SU-DHL-6 (cell line): ENCODE measurements around the gene LY6G5B.

ENCODE experiments used
- H2AFZ ChIP-seq: fragments of 200-600 bp; sonication (generic); 2 replicates; pipeline ENCODE4 v1.6.1; 2014; ENCODE audit warnings: low read depth, mild to moderate bottlenecking, moderate library complexity, mixed read lengths, antibody characterized with exemption, low read length; ENCODE audit not compliant: severe bottlenecking
- H3F3A ChIP-seq: fragments of 200-600 bp; shearing (Covaris generic); 2 replicates; pipeline ENCODE4 v1.6.0; 2016; ENCODE audit warnings: antibody characterized with exemption, mild to moderate bottlenecking; ENCODE audit not compliant: insufficient read depth
- H3K27ac ChIP-seq: fragments of 200-600 bp; sonication (generic); 2 replicates; pipeline ENCODE4 v1.5.1; 2016; ENCODE audit warnings: low read depth, mild to moderate bottlenecking, low read length, moderate library complexity, mixed read lengths
- H3K27me3 ChIP-seq: fragments of 200-600 bp; sonication (generic), shearing (Covaris generic); 2 replicates; pipeline ENCODE4 v1.6.0; 2014; ENCODE audit warnings: mild to moderate bottlenecking, low read length
- H3K36me3 ChIP-seq: fragments of 200-600 bp; sonication (generic); 2 replicates; pipeline ENCODE4 v1.6.1; 2014; ENCODE audit warnings: mild to moderate bottlenecking, low read length, mixed read lengths
- H3K4me2 ChIP-seq: fragments of 300-600, 200-600 bp; shearing (Covaris generic), sonication (generic); 2 replicates; pipeline ENCODE4 v1.6.0; 2014; ENCODE audit warnings: low read length, low read depth, mild to moderate bottlenecking; ENCODE audit not compliant: poor library complexity, severe bottlenecking
- H3K4me3 ChIP-seq: fragments of 200-600 bp; sonication (generic); 2 replicates; pipeline ENCODE4 v1.5.1; 2014; ENCODE audit warnings: antibody characterized with exemption, low read length, mild to moderate bottlenecking, mixed read lengths; ENCODE audit not compliant: insufficient read depth, poor library complexity, severe bottlenecking
- H3K79me2 ChIP-seq: fragments of 200-600 bp; sonication (generic); 2 replicates; pipeline ENCODE4 v1.6.1; 2014; ENCODE audit warnings: mild to moderate bottlenecking, low read length, moderate library complexity; ENCODE audit not compliant: insufficient read depth
- H3K9ac ChIP-seq: fragments of 200-600 bp; sonication (generic); 2 replicates; pipeline ENCODE4 v1.7.0; 2014; ENCODE audit warnings: mild to moderate bottlenecking, low read length
- H3K9me2 ChIP-seq: fragments of 200-600 bp; sonication (generic); replicated peaks from 2 replicates; pipeline ENCODE4 v1.6.1; 2014; ENCODE audit warnings: low read length; ENCODE audit not compliant: insufficient read depth
- H3K9me3 ChIP-seq: fragments of 200-600 bp; sonication (generic); 2 replicates; pipeline ENCODE4 v1.6.1; 2014; ENCODE audit warnings: low read length, mixed read lengths; ENCODE audit not compliant: insufficient read depth
- H4K20me1 ChIP-seq: fragments of 200-600 bp; sonication (generic); 2 replicates; pipeline ENCODE4 v1.6.1; 2014; ENCODE audit warnings: low read depth, mild to moderate bottlenecking, antibody characterized with exemption, low read length, moderate library complexity, mixed read lengths
- EZH2phosphoT487 ChIP-seq: fragments of 200-600 bp; sonication (generic), shearing (Covaris generic); conservative IDR thresholded peaks from 2 replicates; pipeline ENCODE4 v1.6.1; 2018; ENCODE audit warnings: mild to moderate bottlenecking, antibody characterized with exemption, low read length, moderate library complexity, mixed read lengths
- TF ChIP-seq, protein P1 (sequence below): fragments of 200-600 bp; sonication (generic); IDR thresholded peaks from one replicate; pipeline ENCODE4 v1.5.1; 2017; ENCODE audit warnings: antibody characterized with exemption, mild to moderate bottlenecking, low read length, moderate library complexity; ENCODE audit not compliant: insufficient read depth, poor library complexity, severe bottlenecking

Gene LY6G5B

DNA sequence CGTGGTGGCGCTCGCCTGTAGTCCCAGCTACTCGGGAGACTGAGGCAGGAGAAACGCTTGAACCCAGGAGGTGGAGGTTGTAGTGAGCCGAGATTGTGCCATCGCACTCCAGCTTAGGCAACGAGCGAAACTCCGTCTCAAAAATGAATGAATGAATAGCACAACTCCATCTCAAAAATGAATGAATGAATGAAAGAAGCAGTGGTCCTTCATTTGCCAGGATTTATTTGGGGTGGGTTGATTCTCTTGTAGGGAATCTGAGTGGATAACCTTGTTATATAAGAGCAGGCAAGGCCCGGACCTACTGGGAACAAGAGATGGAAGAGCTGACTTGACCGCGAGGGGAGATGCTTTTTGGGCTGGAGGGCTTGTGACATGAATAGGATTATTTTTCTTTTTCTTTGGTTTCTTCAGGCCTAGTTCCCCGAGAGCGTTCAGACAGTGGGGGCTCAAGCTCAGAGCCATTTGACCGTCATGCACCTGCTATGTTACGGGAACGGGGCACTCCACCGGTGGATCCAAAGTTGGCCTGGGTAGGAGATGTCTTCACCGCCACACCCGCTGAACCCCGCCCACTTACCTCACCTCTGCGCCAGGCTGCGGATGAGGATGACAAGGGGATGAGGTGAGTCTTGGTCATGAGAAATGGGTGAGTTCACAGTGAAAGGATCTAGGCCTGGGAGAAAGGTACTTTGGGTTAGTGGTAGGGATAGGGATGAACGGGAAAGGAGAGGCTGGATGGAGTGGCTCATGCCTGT lies 39.4 kb upstream of the LY6G5B start:
- Histone ChIP-seq H3K79me2 (peaks cover 20% of the 10 kb centered on the region), H3F3A (peaks cover 21% of the 10 kb centered on the region; the same call in 1 of the 2 replicates), H3K36me3 (peaks cover 65% of the 10 kb centered on the region), H2AFZ (no peak overlapping the region), H3K9me3 (no peaks in the 10 kb centered on the region), H3K4me2 (no peak overlapping the region), H4K20me1 (no peaks in the 10 kb centered on the region; the same call in 1 of the 2 replicates), H3K27ac (no peak overlapping the region), H3K9ac (no peak overlapping the region), H3K27me3 (no peaks in the 10 kb centered on the region), H3K4me3 (no peak overlapping the region), H3K9me2 (no peaks in the 10 kb centered on the region)
- TF ChIP-seq EZH2phosphoT487, result no peak
- TF ChIP-seq, protein P1, sequence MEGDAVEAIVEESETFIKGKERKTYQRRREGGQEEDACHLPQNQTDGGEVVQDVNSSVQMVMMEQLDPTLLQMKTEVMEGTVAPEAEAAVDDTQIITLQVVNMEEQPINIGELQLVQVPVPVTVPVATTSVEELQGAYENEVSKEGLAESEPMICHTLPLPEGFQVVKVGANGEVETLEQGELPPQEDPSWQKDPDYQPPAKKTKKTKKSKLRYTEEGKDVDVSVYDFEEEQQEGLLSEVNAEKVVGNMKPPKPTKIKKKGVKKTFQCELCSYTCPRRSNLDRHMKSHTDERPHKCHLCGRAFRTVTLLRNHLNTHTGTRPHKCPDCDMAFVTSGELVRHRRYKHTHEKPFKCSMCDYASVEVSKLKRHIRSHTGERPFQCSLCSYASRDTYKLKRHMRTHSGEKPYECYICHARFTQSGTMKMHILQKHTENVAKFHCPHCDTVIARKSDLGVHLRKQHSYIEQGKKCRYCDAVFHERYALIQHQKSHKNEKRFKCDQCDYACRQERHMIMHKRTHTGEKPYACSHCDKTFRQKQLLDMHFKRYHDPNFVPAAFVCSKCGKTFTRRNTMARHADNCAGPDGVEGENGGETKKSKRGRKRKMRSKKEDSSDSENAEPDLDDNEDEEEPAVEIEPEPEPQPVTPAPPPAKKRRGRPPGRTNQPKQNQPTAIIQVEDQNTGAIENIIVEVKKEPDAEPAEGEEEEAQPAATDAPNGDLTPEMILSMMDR, result no peak

DNA sequence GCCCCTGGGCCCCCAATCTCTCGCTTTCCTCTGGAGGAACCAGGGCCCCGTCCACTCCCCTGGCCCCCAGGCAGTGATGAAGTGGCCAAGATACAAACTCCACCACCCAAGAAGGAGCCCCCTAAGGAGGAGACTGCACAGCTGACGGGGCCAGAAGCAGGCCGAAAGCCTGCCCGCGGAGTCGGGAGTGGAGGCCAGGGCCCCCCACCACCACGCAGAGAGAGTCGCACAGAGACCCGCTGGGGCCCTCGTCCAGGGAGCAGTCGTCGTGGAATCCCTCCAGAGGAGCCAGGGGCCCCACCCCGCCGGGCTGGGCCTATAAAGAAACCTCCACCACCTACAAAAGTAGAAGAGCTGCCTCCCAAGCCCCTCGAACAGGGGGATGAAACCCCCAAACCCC lies 38.6 kb upstream of the LY6G5B start:
- Histone ChIP-seq H3K79me2 (peaks cover 17% of the 10 kb centered on the region), H3K4me3 (no peak overlapping the region), H3K27ac (no peak overlapping the region), H3K36me3 (peaks cover 56% of the 10 kb centered on the region), H3K9ac (no peak overlapping the region), H3F3A (peaks cover 27% of the 10 kb centered on the region), H3K27me3 (no peaks in the 10 kb centered on the region), H2AFZ (no peak overlapping the region), H3K9me3 (no peaks in the 10 kb centered on the region), H4K20me1 (no peaks in the 10 kb centered on the region; the same call in 1 of the 2 replicates), H3K4me2 (no peak overlapping the region), H3K9me2 (no peaks in the 10 kb centered on the region)
- TF ChIP-seq, protein P1, result no peak
- TF ChIP-seq EZH2phosphoT487, result no peak

DNA sequence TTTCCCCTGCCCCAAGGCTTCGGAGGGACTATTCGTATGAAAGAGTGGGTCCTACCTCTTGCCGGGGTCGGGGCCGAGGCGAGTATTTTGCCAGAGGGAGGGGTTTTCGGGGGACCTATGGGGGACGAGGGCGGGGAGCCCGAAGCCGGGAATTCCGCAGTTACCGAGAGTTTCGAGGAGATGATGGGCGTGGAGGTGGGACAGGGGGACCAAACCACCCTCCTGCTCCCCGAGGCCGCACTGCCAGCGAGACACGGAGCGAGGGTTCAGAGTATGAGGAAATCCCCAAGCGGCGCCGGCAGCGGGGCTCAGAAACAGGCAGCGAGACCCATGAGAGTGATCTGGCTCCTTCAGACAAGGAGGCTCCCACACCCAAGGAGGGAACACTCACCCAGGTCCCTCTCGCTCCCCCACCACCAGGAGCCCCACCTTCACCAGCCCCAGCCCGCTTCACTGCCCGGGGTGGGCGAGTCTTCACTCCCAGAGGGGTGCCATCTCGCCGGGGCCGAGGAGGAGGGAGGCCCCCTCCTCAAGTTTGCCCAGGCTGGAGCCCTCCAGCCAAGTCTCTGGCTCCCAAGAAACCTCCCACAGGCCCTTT lies 38.0 kb upstream of the LY6G5B start:
- H3K27me3 ChIP-seq, result no peaks in the 10 kb centered on the region
- H2AFZ ChIP-seq, result no peak overlapping the region
- H3K79me2 ChIP-seq, result peaks cover 11% of the 10 kb centered on the region; the same call in 1 of the 2 replicates
- H3F3A ChIP-seq, result peaks cover 33% of the 10 kb centered on the region
- H3K9me2 ChIP-seq, result no peaks in the 10 kb centered on the region
- H4K20me1 ChIP-seq, result no peaks in the 10 kb centered on the region; the same call in 1 of the 2 replicates
- H3K36me3 ChIP-seq, result peaks cover 55% of the 10 kb centered on the region
- H3K4me2 ChIP-seq, result no peak overlapping the region
- no peak overlapping the region for H3K9ac ChIP-seq
- no peak for TF ChIP-seq EZH2phosphoT487
- TF ChIP-seq, protein P1, result no peak
- no peak overlapping the region for H3K4me3 ChIP-seq
- H3K27ac ChIP-seq, result no peak overlapping the region
- H3K9me3 ChIP-seq, result no peaks in the 10 kb centered on the region
